RWPE2 (cell line): ENCODE data around the gene CHST4.

Source experiments
- ATAC-seq: fragments of 200-7000 bp; cut with Tn5 transposase; 3 replicates; pipeline ENCODE4 v1.9.1; 2021; ENCODE audit warnings: low read depth
- DNase-seq: peaks from one replicate; pipeline ENCODE4 v3.0.0-alpha.2; 2020; ENCODE audit warnings: low spot score
- H3K27ac ChIP-seq: fragments of 450-650 bp; 2 replicates; pipeline ENCODE4 v1.5.1; 2017; ENCODE audit warnings: mild to moderate bottlenecking; ENCODE audit not compliant: poor library complexity, severe bottlenecking
- H3K27me3 ChIP-seq: fragments of 250-450 bp; sonication (Bioruptor Pico); 2 replicates; pipeline ENCODE4 v1.5.1; 2021; ENCODE audit warnings: mild to moderate bottlenecking, moderate library complexity; ENCODE audit not compliant: insufficient read depth, poor library complexity, severe bottlenecking
- H3K36me3 ChIP-seq: fragments of 250-450 bp; sonication (Bioruptor Pico); 2 replicates; pipeline ENCODE4 v1.5.1; 2020; ENCODE audit warnings: low read depth, mild to moderate bottlenecking, moderate library complexity
- H3K4me1 ChIP-seq: fragments of 250-450 bp; sonication (Bioruptor Pico); 2 replicates; pipeline ENCODE4 v1.5.1; 2021; ENCODE audit warnings: mild to moderate bottlenecking, moderate library complexity; ENCODE audit not compliant: insufficient read depth, poor library complexity, severe bottlenecking
- H3K4me3 ChIP-seq: fragments of 250-450 bp; sonication (Bioruptor Pico); 2 replicates; pipeline ENCODE4 v1.5.1; 2021; ENCODE audit warnings: mild to moderate bottlenecking, moderate library complexity; ENCODE audit not compliant: severe bottlenecking
- H3K9me3 ChIP-seq: fragments of 250-450 bp; sonication (Bioruptor Pico); 2 replicates; pipeline ENCODE4 v1.5.1; 2021; ENCODE audit warnings: mild to moderate bottlenecking, moderate library complexity; ENCODE audit not compliant: severe bottlenecking
- TF ChIP-seq, protein P1 (sequence below): fragments of 450-650 bp; IDR thresholded peaks from one replicate; pipeline ENCODE4 v1.5.1; 2017; ENCODE audit warnings: mild to moderate bottlenecking, moderate library complexity; ENCODE audit not compliant: poor library complexity, severe bottlenecking

Gene CHST4

DNA sequence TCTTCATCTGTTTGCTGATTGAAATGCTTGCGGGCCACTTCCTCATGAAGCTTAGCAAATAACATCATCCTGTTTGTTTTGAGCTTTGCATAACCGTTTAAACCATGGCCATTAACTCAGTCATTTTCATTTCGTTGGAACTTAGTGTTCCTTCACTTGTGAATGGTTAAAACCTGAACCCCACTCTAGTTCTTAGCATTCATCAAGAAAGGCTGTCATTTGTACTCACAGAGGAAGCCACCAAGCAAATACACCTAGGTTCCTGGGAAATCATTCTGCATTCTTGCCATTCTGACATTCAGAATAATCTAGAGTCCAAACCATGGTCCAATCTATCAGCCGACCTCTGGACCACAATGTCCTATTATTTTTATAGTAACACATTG lies 59.1 kb downstream of the CHST4 start:
- TF ChIP-seq, protein P1, sequence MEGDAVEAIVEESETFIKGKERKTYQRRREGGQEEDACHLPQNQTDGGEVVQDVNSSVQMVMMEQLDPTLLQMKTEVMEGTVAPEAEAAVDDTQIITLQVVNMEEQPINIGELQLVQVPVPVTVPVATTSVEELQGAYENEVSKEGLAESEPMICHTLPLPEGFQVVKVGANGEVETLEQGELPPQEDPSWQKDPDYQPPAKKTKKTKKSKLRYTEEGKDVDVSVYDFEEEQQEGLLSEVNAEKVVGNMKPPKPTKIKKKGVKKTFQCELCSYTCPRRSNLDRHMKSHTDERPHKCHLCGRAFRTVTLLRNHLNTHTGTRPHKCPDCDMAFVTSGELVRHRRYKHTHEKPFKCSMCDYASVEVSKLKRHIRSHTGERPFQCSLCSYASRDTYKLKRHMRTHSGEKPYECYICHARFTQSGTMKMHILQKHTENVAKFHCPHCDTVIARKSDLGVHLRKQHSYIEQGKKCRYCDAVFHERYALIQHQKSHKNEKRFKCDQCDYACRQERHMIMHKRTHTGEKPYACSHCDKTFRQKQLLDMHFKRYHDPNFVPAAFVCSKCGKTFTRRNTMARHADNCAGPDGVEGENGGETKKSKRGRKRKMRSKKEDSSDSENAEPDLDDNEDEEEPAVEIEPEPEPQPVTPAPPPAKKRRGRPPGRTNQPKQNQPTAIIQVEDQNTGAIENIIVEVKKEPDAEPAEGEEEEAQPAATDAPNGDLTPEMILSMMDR = no peak
- Histone ChIP-seq H3K4me1 (no peaks in the 10 kb centered on the region), H3K9me3 (no peaks in the 10 kb centered on the region), H3K36me3 (no peaks in the 10 kb centered on the region), H3K27ac (no peak overlapping the region), H3K4me3 (no peak overlapping the region), H3K27me3 (peaks cover 9% of the 10 kb centered on the region)
- DNase-seq (no peak), ATAC-seq (no peak)
